Stimulated activated CD8-positive, alpha-beta memory T cell treated with anti-CD3 and anti-CD28 coated beads, Interleukin-15, amount 100 ng/mL, for 1 hour (primary cell): ENCODE results near the gene SYT15B.
"Not testable (repeated sequence)": the region's sequence is repeated elsewhere in the genome, so short reads cannot be mapped to it uniquely, and the experiment has no call there.

ENCODE experiments used
- DNase-seq: peaks from one replicate; pipeline ENCODE4 v3.0.0-alpha.2; 2020; ENCODE audit warnings: low read depth

Gene SYT15B

GRCh38 chr10:47763554-47764175 is at the start of gene SYT15B:
TSS of gene SYT15B (minus strand) at chr10:47763592. CDS start at chr10:47762640, 952 bp downstream.
- DNase-seq, result not testable (repeated sequence)

GRCh38 chr10:47779590-47779989 is 16.2 kb upstream of the SYT15B start:
- not testable (repeated sequence) for DNase-seq

GRCh38 chr10:47775361-47776231 is 12.2 kb upstream of the SYT15B start:
- not testable (repeated sequence) for DNase-seq

- not testable (repeated sequence) for DNase-seq
Measured at GRCh38 chr10:47770745-47771144, 7.4 kb upstream of the SYT15B start.

GRCh38 chr10:47768578-47769115 is 5.3 kb upstream of the SYT15B start:
- DNase-seq, result not testable (repeated sequence)

GRCh38 chr10:47768085-47768484 is 4.7 kb upstream of the SYT15B start:
- DNase-seq, result not testable (repeated sequence)

- DNase-seq, result not testable (repeated sequence)
Measured at GRCh38 chr10:47767236-47767635, 3.8 kb upstream of the SYT15B start.

- DNase-seq, result not testable (repeated sequence)
Measured at GRCh38 chr10:47765232-47765631, 1.8 kb upstream of the SYT15B start.

GRCh38 chr10:47762674-47763553 is 478 bp downstream of the SYT15B start:
- DNase-seq, result not testable (repeated sequence)

- DNase-seq, result not testable (repeated sequence)
Measured at GRCh38 chr10:47758855-47759254, 4.5 kb downstream of the SYT15B start.

GRCh38 chr10:47756169-47756568 is 7.2 kb downstream of the SYT15B start:
- not testable (repeated sequence) for DNase-seq

GRCh38 chr10:47753871-47754270 is 9.5 kb downstream of the SYT15B start:
- not testable (repeated sequence) for DNase-seq

- not testable (repeated sequence) for DNase-seq
Measured at GRCh38 chr10:47753176-47753575, 10.2 kb downstream of the SYT15B start.

- not testable (repeated sequence) for DNase-seq
Measured at GRCh38 chr10:47751821-47752220, 11.6 kb downstream of the SYT15B start.

GRCh38 chr10:47750360-47750759 is 13.0 kb downstream of the SYT15B start:
- DNase-seq, result not testable (repeated sequence)

- DNase-seq, result not testable (repeated sequence)
Measured at GRCh38 chr10:47746780-47747376, 16.5 kb downstream of the SYT15B start.

- not testable (repeated sequence) for DNase-seq
Measured at GRCh38 chr10:47744881-47745280, 18.5 kb downstream of the SYT15B start.

- DNase-seq, result not testable (repeated sequence)
Measured at GRCh38 chr10:47743611-47744550, 19.5 kb downstream of the SYT15B start.

GRCh38 chr10:47740868-47741267 is 22.5 kb downstream of the SYT15B start:
- not testable (repeated sequence) for DNase-seq

- DNase-seq, result not testable (repeated sequence)
Measured at GRCh38 chr10:47730911-47731310, 32.5 kb downstream of the SYT15B start.
